Left ventricle myocardium inferior (tissue), 1 donor: Measurements from ENCODE around the gene ZNF253. TPM values are rescaled to one million over a fixed set of nuclear protein-coding genes. Genes with fewer than 3 reads are reported as not detected.
"Not testable (repeated sequence)": the region's sequence is repeated elsewhere in the genome, so short reads cannot be mapped to it uniquely, and the experiment has no call there.

Experiments
- DNase-seq: peaks from one replicate; pipeline ENCODE4 v3.0.0-alpha.2; 2020
- H3K27ac ChIP-seq: fragments of 200-600 bp; replicated peaks from 2 replicates; pipeline ENCODE4 v1.8.0; 2021
- H3K27me3 ChIP-seq: fragments of 200-600 bp; 2 replicates; pipeline ENCODE4 v1.8.0; 2021; ENCODE audit warnings: low read depth
- H3K36me3 ChIP-seq: fragments of 200-600 bp; 2 replicates; pipeline ENCODE4 v1.8.0; 2021
- H3K4me1 ChIP-seq: fragments of 200-600 bp; 2 replicates; pipeline ENCODE4 v1.8.0; 2021
- H3K4me3 ChIP-seq: fragments of 200-600 bp; 2 replicates; pipeline ENCODE4 v1.8.0; 2021; ENCODE audit warnings: mild to moderate bottlenecking, moderate library complexity
- H3K9me3 ChIP-seq: fragments of 200-600 bp; replicated peaks from 2 replicates; pipeline ENCODE4 v1.8.0; 2021
- CTCF ChIP-seq: fragments of 200-600 bp; IDR thresholded peaks from 2 replicates; pipeline ENCODE4 v1.8.0; 2021; ENCODE audit warnings: antibody characterized with exemption, mild to moderate bottlenecking, borderline replicate concordance
- intact Hi-C: fragments of 100-400 bp; cut with micrococcal nuclease; formaldehyde crosslinking; loops from one replicate; pipeline ENCODE4 v1.11.0; 2022
- total RNA-seq: library from RNA; stranded (reverse); fragmentation: NEBNext Ultra II Directional; extraction: Animal tissue kit (Norgen Biotek cat#: 25700); gene quantifications from one replicate; pipeline ENCODE4 v1.2.1, GENCODE V29; 2021
- donor health status: DM: no; HTN: yes; CAD: no; lungs with severe emphysema.

ZNF253 gene
- total RNA-seq, 1 donor from 2014 or later = 9.2 TPM

- DNase-seq = no peak
- Histone ChIP-seq H3K36me3 (no peaks in the 10 kb centered on the region), H3K4me1 (no peaks in the 10 kb centered on the region), H3K27ac (no peak overlapping the region), H3K4me3 (no peak overlapping the region), H3K9me3 (no peaks in the 10 kb centered on the region), H3K27me3 (peaks cover 26% of the 10 kb centered on the region)
- intact Hi-C loops = no loop called here
- no peak for TF ChIP-seq CTCF
Observed at GRCh38 chr19:19858751-19859150, 6.9 kb upstream of the ZNF253 start.

- no peak for TF ChIP-seq CTCF
- no peaks in the 10 kb centered on the region for H3K36me3 ChIP-seq
- no peak overlapping the region for H3K27ac ChIP-seq
- peaks cover 5% of the 10 kb centered on the region for H3K4me1 ChIP-seq
- intact Hi-C loops = no loop called here
- no peaks in the 10 kb centered on the region for H3K9me3 ChIP-seq
- no peak for DNase-seq
- H3K4me3 ChIP-seq = peak overlapping the region; percentile 45
- peaks cover 26% of the 10 kb centered on the region for H3K27me3 ChIP-seq
Observed at GRCh38 chr19:19860756-19861390, 4.8 kb upstream of the ZNF253 start.

DNA sequence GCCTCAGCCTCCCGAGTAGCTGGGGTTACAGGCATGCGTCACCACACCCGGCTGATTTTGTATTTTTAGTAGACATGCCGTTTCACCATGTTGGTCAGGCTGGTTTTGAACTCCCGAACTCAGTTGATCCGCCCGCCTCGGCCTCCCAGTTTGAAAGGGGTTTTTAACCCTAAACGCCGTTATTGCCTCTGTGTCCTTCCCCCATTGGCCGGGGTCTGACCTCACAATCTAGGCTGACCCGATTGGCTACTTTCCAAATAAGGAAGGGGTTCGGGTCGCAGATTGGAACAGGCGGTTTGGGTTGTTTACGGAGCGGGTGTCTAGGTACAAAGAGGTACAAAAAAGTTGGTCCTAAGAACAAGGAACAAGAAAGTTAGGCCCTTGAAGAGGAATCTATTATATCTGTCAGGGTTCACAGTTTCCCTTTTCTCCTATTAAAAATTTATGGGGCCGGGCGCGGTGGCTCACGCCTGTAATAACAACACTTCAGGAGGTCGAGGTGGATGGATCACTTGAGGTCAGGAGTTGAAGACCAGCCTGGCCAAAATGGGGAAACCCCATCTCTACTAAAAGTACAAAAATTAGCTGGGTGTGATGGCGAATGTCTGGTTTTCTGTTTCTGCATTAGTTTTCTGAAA lies 1.0 kb downstream of the ZNF253 start:
- Histone ChIP-seq H3K4me1 (peaks cover 62% of the 10 kb centered on the region), H3K9me3 (no peaks in the 10 kb centered on the region), H3K4me3 (peak overlapping the region; percentile 85), H3K27me3 (no peaks in the 10 kb centered on the region), H3K36me3 (no peaks in the 10 kb centered on the region), H3K27ac (peak overlapping the region; percentile 95)
- intact Hi-C loops = no loop called here
- no peak for DNase-seq
- no peak for TF ChIP-seq CTCF

DNA sequence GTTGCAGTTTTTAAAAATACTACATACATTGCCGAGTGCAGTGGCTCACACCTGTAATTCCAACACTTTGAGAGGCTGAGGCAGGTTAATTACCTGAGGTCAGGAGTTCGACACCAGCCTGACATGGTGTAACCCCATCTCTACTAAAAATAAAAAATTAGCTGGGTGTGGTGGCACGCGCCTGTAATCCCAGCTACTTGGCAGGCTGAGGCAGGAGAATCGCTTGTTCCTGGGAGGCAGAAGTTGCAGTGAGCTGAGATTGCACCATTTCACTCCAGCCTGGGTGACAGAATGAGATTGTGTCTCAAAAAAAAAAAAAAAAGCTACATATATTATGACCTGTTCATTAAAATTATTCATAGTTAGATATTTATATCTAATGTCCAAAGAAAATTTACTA lies 4.4 kb downstream of the ZNF253 start:
- intact Hi-C loops, H3K36me3 ChIP-seq, H3K9me3 ChIP-seq, DNase-seq, H3K27me3 ChIP-seq, H3K4me3 ChIP-seq: not testable (repeated sequence)
- Histone ChIP-seq H3K4me1 (peaks cover 77% of the 10 kb centered on the region), H3K27ac (peak overlapping the region; percentile 36)

DNA sequence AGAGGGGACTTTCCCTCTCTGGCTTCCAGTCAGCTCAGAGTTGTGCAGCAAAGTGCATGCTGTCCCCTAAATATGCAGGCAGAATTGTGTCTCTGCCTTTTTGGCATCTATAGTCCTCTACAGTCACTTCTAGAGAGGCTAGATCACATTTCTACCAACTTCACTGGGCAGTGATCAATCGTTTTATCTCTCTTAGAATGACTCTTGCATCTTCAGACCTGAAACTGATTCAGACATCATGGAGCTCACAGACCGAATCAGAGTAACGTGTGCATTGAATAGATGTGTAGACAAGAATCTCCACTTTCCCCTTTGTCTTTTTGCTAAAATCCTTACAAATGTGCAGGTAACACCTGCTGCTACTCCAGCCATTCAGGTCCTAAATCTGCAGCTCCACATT lies 6.2 kb downstream of the ZNF253 start:
- Histone ChIP-seq H3K27ac (no peak overlapping the region), H3K9me3 (no peaks in the 10 kb centered on the region), H3K4me3 (no peak overlapping the region), H3K4me1 (peaks cover 75% of the 10 kb centered on the region), H3K36me3 (peaks cover 8% of the 10 kb centered on the region), H3K27me3 (no peaks in the 10 kb centered on the region)
- DNase-seq = no peak
- intact Hi-C loops = no loop called here
- TF ChIP-seq CTCF = no peak

GRCh38 chr19:19873381-19873780 lies 7.7 kb downstream of the ZNF253 start:
- no peaks in the 10 kb centered on the region for H3K9me3 ChIP-seq
- intact Hi-C loops = no loop called here
- H3K27me3 ChIP-seq = no peaks in the 10 kb centered on the region
- no peak overlapping the region for H3K4me3 ChIP-seq
- no peak for DNase-seq
- peaks cover 75% of the 10 kb centered on the region for H3K4me1 ChIP-seq
- no peak overlapping the region for H3K27ac ChIP-seq
- no peak for TF ChIP-seq CTCF
- peaks cover 10% of the 10 kb centered on the region for H3K36me3 ChIP-seq
